Activated T-cell treated with anti-CD3 and anti-CD28 coated beads for 24 hours (primary cell): ENCODE measurements around the gene SRP68.
"Not testable (repeated sequence)": the region's sequence is repeated elsewhere in the genome, so short reads cannot be mapped to it uniquely, and the experiment has no call there.

Source experiments
- DNase-seq: peaks from one replicate; pipeline ENCODE4 v3.0.0-alpha.2; 2020; ENCODE audit warnings: low read depth

Gene SRP68

GRCh38 chr17:76089680-76090516, 17.6 kb upstream of the SRP68 start:
- no peak for DNase-seq

- DNase-seq = no peak
Measured at GRCh38 chr17:76088868-76089576, 16.7 kb upstream of the SRP68 start.

- DNase-seq = no peak
Measured at GRCh38 chr17:76088041-76088867, 15.9 kb upstream of the SRP68 start.

GRCh38 chr17:76087531-76087930, 15.2 kb upstream of the SRP68 start:
- DNase-seq = no peak

- no peak for DNase-seq
Measured at GRCh38 chr17:76086384-76086783, 14.1 kb upstream of the SRP68 start.

- DNase-seq = no peak
Measured at GRCh38 chr17:76085731-76086366, 13.5 kb upstream of the SRP68 start.

GRCh38 chr17:76085066-76085730, 12.9 kb upstream of the SRP68 start:
- DNase-seq = no peak

- DNase-seq = no peak
Measured at GRCh38 chr17:76083536-76084182, 11.3 kb upstream of the SRP68 start.

- no peak for DNase-seq
Measured at GRCh38 chr17:76082326-76083251, 10.3 kb upstream of the SRP68 start.

GRCh38 chr17:76081295-76082210, 9.2 kb upstream of the SRP68 start:
- no peak for DNase-seq

- no peak for DNase-seq
Measured at GRCh38 chr17:76080768-76081287, 8.5 kb upstream of the SRP68 start.

- DNase-seq = no peak
Measured at GRCh38 chr17:76079956-76080767, 7.8 kb upstream of the SRP68 start.

GRCh38 chr17:76079535-76079955, 7.2 kb upstream of the SRP68 start:
- no peak for DNase-seq

GRCh38 chr17:76078860-76079534, 6.7 kb upstream of the SRP68 start, which contains the start of gene ZACN:
ZACN (plus strand) TSS chr17:76079182; CDS start chr17:76079265, 83 bp downstream.
- no peak for DNase-seq

GRCh38 chr17:76078370-76078769, 6.1 kb upstream of the SRP68 start:
- DNase-seq = not testable (repeated sequence)

GRCh38 chr17:76077584-76078110, 5.3 kb upstream of the SRP68 start:
- DNase-seq = no peak
